Measurements from ENCODE around the gene ELF3.
"Not testable (repeated sequence)": the region's sequence is repeated elsewhere in the genome, so short reads cannot be mapped to it uniquely, and the experiment has no call there.

DNA sequence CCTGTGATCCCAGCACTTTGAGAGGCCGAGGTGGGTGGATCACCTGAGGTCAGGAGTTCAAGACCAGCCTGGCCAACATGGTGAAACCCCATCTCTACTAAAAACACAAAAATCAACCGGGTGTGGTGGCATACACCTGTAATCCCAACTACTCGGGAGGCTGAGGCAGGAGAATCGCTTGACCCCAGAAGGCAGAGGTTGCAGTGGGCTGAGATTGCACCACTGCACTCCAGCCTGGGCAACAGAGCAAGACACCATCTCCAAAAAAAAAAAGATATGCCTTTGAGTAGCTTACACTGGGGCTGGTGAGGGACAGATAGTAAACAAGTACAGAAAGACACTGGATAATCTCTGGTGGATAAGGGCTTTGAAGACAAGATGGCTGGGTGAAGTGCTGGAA, 44.3 kb downstream of the ELF3 start:
- TF ChIP-seq, protein P1, sequence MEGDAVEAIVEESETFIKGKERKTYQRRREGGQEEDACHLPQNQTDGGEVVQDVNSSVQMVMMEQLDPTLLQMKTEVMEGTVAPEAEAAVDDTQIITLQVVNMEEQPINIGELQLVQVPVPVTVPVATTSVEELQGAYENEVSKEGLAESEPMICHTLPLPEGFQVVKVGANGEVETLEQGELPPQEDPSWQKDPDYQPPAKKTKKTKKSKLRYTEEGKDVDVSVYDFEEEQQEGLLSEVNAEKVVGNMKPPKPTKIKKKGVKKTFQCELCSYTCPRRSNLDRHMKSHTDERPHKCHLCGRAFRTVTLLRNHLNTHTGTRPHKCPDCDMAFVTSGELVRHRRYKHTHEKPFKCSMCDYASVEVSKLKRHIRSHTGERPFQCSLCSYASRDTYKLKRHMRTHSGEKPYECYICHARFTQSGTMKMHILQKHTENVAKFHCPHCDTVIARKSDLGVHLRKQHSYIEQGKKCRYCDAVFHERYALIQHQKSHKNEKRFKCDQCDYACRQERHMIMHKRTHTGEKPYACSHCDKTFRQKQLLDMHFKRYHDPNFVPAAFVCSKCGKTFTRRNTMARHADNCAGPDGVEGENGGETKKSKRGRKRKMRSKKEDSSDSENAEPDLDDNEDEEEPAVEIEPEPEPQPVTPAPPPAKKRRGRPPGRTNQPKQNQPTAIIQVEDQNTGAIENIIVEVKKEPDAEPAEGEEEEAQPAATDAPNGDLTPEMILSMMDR (IDR thresholded peaks at IDR 0.05; ENCODE audit: low read length), result not testable (repeated sequence)
- TF ChIP-seq EZH2 (IDR thresholded peaks at IDR 0.05; ENCODE audit: borderline replicate concordance, low read length), result not testable (repeated sequence)
